HG02981 (cell line): Measurements from ENCODE around the gene COA8.
"Not testable (repeated sequence)": the region's sequence is repeated elsewhere in the genome, so short reads cannot be mapped to it uniquely, and the experiment has no call there.

Source experiments
- ATAC-seq: cut with Tn5 transposase; IDR thresholded peaks from one replicate; pipeline ENCODE4 v1.9.1; 2021; ENCODE audit warnings: mild to moderate bottlenecking, moderate library complexity; ENCODE audit not compliant: unreplicated experiment

The COA8 gene

DNA sequence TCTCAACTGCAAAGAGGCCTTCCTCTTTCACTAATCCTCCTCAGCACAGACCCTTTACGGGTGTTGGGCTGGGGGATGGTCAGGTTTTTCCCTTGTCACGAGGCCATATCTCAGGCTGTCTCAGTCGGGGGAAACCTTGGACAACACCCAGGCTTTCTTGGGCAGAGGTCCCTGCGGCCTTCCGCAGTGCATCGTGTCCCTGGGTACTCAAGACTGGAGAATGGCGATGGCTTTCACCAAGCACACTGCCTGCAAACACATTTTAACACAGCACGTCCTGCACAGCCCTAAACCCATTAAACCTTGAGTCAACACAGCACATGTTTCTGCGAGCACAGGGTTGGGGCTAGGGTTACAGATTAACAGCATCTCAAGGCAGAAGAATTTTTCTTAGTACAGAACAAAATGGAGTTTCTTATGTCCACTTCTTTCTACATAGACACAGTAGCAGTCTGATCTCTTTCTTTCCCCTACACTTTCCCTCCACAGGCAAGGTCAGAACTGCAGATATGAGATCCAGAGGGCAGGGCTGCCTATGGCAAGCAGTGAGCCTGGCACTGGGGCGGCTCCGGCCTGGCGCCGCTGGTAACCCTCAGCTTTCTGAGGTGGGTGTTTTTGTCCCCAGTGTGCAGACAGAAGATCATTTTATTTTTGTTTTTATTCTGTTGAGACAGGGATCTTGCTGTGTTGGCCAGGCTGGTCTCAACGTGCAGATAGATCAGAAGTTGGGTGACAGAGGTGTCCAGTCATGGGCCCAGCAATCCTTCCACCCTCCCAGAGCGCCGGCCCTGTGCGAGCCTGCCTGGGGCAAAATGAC is 37.1 kb upstream of the COA8 start:
- not testable (repeated sequence) for ATAC-seq

GRCh38 chr14:103526247-103526913 is 36.4 kb upstream of the COA8 start:
- no peak for ATAC-seq

- no peak for ATAC-seq
Observed at GRCh38 chr14:103526914-103527248, 35.9 kb upstream of the COA8 start.

- peak; percentile 65 for ATAC-seq
Observed at GRCh38 chr14:103527408-103528145, 35.2 kb upstream of the COA8 start.

DNA sequence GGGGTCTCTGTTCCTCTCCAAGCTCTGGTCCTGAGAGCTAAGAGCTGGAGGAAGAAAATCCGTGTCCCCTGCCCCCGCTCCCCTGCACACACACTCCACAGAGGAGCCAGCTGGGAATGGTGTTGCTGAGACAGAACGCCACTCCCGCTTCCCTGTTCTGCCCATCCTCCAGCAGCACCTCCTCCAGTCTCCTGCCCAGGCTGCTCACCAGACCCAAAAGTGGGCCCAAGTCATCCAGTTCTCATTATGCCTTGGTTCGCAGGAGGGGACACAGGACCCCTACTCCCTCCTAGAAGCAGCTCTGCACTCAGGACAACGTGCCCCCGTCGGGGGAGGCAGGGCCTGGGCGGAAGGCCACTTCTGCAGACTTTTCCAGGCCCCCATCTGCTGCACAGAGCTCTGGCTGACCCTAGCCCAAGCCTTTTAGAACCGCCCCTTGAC is 34.6 kb upstream of the COA8 start:
- ATAC-seq = no peak

- ATAC-seq = no peak
Observed at GRCh38 chr14:103528587-103529382, 34.0 kb upstream of the COA8 start, which contains the start of gene TRMT61A. TSS of gene TRMT61A (plus strand) at chr14:103529196. CDS start at chr14:103529979, 783 bp downstream.

DNA sequence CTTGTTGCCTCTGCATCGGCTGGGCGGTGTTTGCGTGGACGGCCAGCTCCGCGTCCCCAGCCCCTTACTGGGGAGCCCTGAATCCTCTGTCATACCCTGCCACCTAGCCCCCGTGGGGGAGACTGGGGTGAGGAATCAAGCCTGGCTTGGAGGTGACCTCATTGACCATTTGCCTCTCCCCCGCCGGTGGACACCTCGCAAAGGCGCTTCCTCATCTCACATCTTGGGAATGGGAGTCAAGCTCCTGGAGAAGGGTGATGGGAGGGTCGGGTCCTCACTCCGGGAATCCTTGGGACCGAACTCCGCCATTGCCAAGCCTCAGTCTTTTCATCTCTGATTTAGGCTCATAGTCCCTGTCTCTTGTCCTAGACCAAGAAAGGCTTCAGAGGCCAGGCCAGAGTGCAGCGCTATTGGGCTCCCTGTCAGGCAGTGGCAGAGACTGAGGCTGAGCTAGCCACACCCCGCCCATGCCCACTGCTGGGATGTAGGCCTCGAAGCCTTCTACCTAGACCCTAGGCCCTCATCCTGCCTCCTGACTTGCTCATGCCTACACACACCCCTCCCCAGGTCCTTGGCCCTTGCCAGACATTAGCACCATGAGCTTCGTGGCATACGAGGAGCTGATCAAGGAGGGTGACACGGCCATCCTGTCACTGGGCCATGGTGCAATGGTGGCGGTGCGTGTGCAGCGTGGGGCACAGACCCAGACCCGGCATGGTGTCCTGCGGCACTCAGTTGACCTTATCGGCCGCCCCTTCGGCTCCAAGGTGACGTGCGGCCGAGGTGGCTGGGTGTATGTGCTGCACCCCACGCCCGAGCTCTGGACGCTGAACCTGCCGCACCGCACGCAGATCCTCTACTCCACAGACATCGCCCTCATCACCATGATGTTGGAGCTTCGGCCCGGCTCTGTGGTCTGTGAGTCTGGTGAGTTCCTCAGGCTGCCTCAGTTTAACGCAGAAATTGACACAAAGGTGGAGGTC is 33.1 kb upstream of the COA8 start:
- no peak for ATAC-seq

DNA sequence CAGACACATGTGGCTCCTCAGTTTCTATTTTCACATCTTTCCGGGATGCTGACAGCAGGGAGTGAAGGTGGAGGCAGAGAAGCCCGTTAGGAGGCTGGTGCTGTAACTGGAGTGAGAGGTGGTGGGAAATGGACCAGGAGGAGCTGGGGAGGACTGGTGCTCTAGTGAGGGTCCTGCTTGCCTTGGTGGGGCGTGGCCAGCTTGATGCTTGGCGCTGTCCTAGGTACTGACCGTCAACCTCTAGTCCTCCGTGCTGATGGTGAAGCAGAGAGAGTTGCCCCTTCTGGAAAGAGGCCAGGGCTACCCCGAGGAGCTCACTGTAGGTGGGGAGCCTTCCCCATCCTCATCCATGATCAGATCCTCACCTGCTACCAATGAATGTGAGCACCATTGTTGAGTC is 32.4 kb upstream of the COA8 start:
- ATAC-seq = no peak

DNA sequence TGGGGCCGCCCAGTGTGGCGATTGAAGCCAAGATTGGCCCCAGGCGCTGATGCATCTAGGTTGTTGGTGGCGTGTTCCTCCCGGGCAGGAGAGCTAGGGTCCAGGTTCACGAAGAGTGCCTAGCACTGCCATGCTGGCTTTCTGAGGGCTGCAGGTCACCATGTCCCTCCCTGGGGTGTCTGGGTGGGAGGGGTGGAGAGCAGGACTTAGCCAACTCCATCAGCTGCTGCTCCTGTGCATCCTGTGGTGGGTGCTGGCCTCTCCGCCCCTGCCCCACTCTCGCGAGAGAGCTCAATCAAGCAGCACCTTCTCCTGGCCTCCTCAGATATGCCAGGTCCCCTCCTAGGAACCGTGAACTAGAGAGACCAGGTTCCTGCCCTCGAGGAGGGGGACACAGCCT is 31.9 kb upstream of the COA8 start:
- no peak for ATAC-seq

GRCh38 chr14:103531421-103532215 is 31.1 kb upstream of the COA8 start:
- no peak for ATAC-seq

DNA sequence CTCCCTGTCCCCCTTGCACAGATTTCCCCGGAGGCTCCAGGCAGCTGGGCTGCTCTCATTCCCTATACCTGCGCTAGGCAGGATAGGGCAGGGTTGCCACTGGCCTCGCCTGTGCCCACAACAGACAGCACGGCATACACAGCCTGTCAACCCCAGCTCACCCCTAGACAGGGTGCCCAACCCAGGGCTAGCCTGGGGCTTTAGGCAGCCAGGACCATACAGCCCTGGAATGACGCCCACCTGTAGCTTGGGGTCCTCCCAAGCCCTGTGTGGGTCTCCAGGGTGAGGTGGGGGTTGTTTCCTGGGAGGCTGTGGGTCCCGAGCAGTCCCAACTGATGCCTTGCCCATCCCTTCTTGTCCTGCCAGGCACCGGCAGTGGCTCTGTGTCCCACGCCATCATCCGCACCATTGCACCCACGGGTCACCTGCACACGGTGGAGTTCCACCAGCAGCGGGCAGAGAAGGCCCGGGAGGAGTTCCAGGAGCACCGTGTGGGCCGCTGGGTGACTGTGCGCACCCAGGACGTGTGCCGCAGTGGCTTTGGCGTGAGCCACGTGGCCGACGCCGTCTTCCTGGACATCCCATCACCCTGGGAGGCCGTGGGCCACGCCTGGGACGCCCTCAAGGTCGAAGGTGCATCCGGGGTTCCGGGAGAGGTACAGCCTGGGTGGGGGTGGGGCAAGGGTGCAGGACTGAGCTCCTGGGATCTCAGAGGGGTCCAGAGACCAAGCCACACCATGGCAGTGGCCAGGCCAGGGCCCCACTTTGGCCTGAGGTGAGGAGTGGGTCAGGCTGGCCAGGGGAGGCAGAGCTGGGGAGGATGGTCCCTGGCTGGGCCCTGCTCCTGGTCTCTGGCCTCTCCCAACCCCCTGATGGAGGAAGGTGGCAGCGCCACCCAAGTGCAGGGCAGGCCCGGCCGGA is 30.3 kb upstream of the COA8 start:
- ATAC-seq = no peak

GRCh38 chr14:103533137-103533998 is 29.4 kb upstream of the COA8 start:
- no peak for ATAC-seq

- no peak for ATAC-seq
Observed at GRCh38 chr14:103533999-103534575, 28.7 kb upstream of the COA8 start.

DNA sequence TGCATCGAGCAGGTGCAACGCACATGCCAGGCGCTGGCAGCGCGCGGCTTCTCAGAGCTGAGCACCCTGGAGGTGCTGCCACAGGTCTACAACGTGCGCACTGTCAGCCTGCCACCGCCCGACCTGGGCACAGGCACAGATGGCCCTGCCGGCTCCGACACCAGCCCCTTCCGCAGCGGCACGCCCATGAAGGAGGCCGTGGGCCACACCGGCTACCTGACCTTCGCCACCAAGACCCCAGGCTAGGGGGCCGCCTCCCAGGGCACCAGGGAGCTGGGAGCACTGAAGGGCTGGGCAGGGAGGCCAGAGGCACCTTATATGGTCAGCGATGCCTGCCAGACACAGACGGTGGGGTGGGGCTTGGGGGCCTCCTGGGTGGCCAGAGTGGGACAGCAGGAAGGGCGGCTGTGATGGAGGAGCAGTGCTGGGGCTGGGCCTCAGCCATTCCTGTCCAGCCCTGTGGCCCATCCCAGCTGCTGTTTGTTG is 28.1 kb upstream of the COA8 start:
- no peak for ATAC-seq

- no peak for ATAC-seq
Observed at GRCh38 chr14:103535081-103535890, 27.5 kb upstream of the COA8 start.
